Skeletal muscle cell (primary cell): ENCODE measurements around the gene ST8SIA2.
A peak's percentile ranks its signal among the peaks of the same experiment; 100 is the strongest.

Source experiments
- DNase-seq: peaks from one replicate; pipeline ENCODE4 v3.0.0-alpha.2; 2010; ENCODE audit warnings: low read depth
- H3K4me3 ChIP-seq: 2 replicates; pipeline ENCODE4 v1.5.1; 2011; ENCODE audit warnings: low read depth, mild to moderate bottlenecking, control low read depth, low read length, moderate library complexity

Gene ST8SIA2

DNA sequence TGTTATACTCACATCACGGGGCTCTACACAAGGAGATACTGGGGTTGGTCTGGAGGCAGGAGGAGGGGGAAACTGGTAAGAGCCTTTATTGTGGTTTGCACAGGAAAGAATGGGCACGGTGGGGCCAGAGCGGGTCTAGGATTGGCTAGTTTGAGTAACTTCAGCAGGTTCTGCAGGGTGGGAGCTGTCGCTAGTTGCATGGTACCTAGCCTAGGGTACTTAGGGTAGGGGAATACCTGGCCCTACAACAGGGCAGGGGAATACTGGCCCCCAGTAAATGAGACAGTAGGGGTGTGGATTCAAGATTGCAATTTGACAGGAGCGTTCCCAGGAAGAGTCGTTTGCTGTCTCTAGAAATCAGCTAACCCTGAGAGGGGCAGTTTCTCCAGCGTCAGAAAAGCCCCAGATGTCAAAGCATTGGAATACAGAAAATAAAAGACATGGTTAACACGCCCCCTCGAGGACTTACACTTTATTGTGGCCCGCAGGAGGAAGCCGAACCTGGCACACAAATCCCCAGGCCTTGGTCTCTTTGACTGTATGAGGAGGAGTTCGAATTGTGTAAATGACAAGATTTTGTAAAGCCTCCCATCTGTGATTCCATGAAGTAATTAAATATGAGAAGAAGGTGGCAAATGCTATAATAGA, 32.0 kb downstream of the ST8SIA2 start:
- no peak for DNase-seq
- H3K4me3 ChIP-seq: no peak overlapping the region

DNA sequence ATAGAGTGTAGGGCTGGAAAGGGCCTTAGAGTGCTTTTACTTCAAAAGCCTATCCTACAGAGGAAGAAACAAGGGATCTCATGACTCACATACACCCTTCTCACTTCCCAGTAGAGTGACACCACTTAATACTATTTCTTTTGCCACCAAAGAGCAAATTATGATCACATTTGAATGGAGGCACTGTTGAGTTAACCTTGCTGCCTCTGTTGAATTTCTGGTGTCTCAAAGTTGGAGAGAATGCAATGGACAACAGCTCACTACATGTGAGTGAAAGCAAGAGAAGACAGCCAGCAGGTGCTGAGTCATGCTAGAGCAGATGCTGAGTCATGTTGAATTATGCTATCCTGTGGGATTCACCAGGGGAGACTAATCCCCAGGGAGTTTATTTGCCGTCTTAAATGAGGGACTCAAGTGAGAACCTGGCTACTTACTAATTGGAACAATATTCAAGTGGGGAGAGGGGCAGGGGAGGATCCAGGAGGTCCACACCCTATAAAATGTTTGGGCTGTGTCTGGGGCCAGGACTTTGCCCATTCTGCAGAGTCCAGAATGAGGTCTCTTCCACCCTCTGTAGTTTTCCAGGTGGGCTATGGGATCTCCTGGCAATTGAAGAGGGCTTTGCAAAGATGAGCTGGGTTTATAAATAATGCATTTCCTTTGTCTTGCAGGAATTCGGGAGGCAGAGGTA, 35.8 kb downstream of the ST8SIA2 start:
- DNase-seq: peak; percentile 36
- no peak overlapping the region for H3K4me3 ChIP-seq

GRCh38 chr15:92430069-92430440, 36.4 kb downstream of the ST8SIA2 start:
- H3K4me3 ChIP-seq: no peak overlapping the region
- DNase-seq: no peak

GRCh38 chr15:92435145-92435544, 41.5 kb downstream of the ST8SIA2 start:
- no peak for DNase-seq
- no peak overlapping the region for H3K4me3 ChIP-seq

- DNase-seq: no peak
- no peak overlapping the region for H3K4me3 ChIP-seq
These were observed 44.8 kb downstream of the ST8SIA2 start for GRCh38 chr15:92438471-92438870.

DNA sequence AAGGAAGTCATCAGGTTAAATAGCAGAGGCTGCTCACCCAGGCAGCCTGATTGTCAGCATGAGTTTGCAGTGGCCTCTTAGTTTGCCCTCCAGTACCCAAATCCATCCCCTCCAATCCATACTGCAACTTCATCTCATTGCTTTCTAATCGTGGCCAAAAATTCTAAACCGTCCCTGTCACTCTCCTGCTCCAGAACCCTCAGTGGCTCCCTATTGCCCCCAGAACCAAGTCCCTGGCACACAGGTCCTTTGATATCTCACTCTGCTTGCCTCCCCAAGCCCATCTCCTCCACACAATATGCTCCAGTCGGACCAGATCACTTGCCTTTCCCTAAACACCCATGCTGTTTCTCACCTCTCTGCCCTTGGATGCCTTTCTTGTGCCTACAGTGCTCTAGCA, 49.7 kb downstream of the ST8SIA2 start:
- no peak for DNase-seq
- H3K4me3 ChIP-seq: no peak overlapping the region

DNA sequence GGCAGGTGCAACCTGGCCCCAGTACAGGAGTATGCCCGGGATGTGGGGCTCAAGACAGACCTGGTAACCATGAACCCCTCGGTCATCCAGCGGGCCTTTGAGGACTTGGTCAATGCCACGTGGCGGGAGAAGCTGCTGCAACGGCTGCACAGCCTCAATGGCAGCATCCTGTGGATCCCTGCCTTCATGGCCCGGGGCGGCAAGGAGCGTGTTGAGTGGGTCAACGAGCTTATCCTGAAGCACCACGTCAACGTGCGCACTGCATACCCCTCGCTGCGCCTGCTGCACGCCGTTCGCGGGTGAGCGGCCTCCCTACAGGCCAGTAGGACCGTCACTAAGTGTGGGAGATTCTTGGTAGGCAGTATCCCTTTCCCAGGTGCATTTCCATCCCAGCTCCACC, 51.0 kb downstream of the ST8SIA2 start:
- no peak overlapping the region for H3K4me3 ChIP-seq

GRCh38 chr15:92448370-92448769, 54.7 kb downstream of the ST8SIA2 start:
- DNase-seq: no peak
- H3K4me3 ChIP-seq: no peak overlapping the region

More for the DNA sequence above, 51.0 kb downstream of the ST8SIA2 start:
- no peak for DNase-seq

DNA sequence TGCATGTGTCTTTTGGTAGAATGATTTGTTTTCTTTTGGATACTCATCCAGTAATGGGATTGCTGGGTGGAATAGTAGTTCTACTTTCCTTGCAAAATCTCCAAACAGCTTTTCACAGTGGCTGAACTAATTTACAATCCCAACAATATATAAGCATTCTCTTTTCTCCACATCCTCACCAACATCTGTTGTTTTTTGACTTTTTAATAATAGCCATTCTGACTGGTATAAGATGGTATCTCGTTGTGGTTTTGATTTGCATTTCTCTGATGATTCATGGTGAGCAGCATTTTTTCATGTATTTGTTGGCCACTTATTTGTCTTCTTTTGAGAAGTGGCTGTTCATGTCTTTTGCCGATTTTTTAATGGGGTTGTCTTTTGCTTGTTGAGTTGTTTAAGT, 55.8 kb downstream of the ST8SIA2 start:
- DNase-seq: no peak

GRCh38 chr15:92451225-92451825, 57.6 kb downstream of the ST8SIA2 start:
- peak; percentile 34 for DNase-seq
- H3K4me3 ChIP-seq: no peak overlapping the region

More for the DNA sequence above, 55.8 kb downstream of the ST8SIA2 start:
- H3K4me3 ChIP-seq: no peak overlapping the region

DNA sequence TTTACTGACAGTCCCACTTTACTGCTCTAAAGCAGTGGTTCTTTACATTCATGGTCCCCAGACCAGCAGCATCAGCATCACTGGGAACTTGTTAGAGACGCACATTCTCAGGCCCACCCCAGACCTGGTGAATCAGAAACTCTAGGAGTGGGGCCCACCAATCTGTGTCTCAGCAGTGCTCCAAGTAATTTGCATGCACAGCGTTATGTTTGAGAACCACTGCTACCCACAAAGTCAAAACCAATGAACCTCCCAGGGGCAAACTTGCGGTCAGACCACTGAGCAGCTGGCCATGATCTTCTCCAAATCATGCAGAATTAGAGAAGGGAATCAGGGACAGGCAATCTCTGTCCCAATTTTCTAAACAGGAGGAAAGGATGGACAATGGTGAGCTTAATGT, 58.5 kb downstream of the ST8SIA2 start:
- H3K4me3 ChIP-seq: no peak overlapping the region
- DNase-seq: no peak

GRCh38 chr15:92453607-92454006, 59.9 kb downstream of the ST8SIA2 start:
- DNase-seq: no peak
- no peak overlapping the region for H3K4me3 ChIP-seq

DNA sequence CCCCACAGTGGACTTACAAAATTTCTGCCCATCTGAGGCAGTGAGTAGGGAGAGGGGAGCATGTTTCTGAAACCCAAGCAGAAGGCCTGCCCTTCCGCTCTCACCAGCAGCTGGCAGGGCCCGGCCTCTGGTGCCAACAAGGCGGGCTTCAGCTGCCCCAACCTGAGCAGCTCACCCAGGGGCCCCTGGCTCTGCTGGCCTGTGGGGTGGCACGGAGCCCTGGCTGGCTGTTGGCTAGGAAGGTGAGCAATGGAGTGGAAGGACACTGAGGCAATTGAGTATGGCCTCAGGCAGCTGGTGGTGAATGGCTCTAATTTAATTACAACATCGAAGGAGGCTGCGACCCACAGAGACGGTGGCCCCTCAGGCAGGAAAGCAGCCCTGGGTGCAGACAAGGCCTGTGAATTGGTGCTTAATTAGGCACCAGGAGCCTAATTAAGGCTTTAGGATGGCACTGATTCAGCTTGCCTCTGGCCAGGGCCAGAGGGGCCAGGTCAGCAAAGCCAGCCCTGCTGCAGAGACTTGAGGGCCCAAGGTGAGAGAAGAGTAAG, 60.9 kb downstream of the ST8SIA2 start:
- no peak overlapping the region for H3K4me3 ChIP-seq
- DNase-seq: no peak

GRCh38 chr15:92455271-92455670, 61.6 kb downstream of the ST8SIA2 start:
- no peak for DNase-seq
- H3K4me3 ChIP-seq: no peak overlapping the region

DNA sequence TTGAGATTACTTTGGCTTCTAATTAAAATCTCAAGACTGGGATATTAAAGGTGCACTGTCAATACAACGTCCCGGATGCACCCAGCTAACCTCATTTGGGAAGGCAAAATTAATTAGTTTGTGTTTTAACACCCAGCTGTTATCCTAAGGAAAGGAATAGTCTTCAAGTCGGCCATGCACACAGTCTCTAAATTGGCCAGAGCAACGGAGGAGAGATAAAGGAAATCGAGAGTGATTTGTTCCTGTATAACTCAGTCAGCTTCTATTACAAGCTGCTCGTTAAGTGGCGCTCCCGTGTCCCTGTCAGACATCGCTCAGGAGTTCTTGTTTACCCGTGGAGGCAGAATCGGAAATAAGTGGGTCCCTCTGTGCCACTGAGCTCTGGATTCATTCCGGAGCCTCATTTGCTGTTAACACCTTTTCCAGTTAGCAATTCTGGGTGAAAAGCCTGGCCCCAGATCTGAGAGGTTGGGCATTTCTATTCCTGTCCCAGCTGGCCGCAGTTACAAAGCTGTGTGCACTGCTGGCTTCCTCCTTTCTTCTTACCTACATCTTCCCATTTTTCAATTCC, 63.9 kb downstream of the ST8SIA2 start:
- H3K4me3 ChIP-seq: no peak overlapping the region
- DNase-seq: no peak

GRCh38 chr15:92460023-92460422, 66.3 kb downstream of the ST8SIA2 start:
- no peak overlapping the region for H3K4me3 ChIP-seq
- no peak for DNase-seq

GRCh38 chr15:92462424-92463125, 68.9 kb downstream of the ST8SIA2 start:
- no peak overlapping the region for H3K4me3 ChIP-seq
- no peak for DNase-seq

DNA sequence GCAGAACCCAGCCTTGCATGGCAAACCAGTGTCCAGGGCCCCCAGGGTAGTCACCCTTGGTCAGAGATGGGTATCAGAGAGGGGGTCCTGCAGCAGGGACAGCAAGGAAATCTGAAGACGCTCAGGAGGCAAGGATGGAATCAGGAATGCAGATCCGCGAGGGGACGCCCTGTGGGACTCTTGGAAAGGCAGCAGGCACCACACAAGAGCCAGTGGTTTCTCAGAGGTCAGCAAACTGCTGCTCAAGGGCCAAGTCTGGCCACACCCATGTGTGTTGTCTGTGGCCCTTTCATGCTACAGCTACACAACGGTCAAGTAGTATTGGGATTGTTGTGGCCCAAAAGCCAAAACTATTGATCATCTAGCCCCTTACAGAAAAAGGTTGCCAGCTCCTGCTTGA, 69.7 kb downstream of the ST8SIA2 start:
- DNase-seq: no peak
- H3K4me3 ChIP-seq: no peak overlapping the region

- no peak for DNase-seq
- H3K4me3 ChIP-seq: no peak overlapping the region
These were observed 70.1 kb downstream of the ST8SIA2 start for GRCh38 chr15:92463826-92464225.

DNA sequence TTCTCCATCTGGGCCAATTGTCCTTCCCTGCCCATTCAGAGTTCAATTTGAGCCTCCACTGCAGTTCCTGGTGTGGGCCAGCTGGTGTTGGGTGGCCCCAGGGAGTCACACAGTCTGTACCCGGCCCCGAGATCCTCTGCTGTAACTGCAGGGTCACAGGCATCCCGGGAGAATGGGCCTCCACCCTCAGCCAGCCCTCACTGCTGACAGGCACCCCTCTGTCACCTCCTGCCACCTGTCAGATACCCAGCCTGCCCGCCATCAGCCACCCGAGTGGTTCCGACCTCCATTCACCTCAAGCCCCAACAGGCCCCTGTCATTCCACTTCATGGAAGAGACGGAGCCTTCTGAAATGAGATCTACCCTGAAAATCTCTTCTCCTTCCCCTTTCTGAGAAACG, 73.2 kb downstream of the ST8SIA2 start:
- no peak overlapping the region for H3K4me3 ChIP-seq
- no peak for DNase-seq
